Measurements from ENCODE around the gene ALDH1A3.
"Not testable (repeated sequence)": the region's sequence is repeated elsewhere in the genome, so short reads cannot be mapped to it uniquely, and the experiment has no call there.

The ALDH1A3 gene

DNA sequence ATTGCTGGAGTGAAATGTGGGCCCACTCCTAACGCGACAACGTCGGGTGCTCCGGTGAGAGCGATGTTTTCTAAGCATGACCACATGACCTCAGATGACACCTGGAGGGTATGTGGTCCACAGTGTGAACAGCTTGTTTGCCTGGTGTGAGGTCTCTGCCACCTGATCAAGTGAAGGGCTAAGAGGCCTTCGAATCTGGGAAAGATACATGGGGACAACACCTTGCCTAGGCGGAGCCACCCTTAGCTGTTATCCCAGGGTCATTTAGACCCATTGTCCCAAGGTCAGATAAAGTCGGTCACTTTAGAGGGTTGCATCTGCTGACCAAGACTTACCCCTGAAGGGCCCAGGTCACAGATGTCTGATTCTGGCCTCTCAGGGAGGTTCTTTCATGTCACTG is 34.9 kb upstream of the ALDH1A3 start:
- Histone ChIP-seq H3K27ac (no peak overlapping the region), H3K36me3 (no peaks in the 10 kb centered on the region), H3K27me3 (ENCODE audit: insufficient read depth, low read depth, severe bottlenecking) (no peaks in the 10 kb centered on the region), H3K9me3 (ENCODE audit: severe bottlenecking) (no peaks in the 10 kb centered on the region), H3K4me3 (ENCODE audit: low read depth, low read length) (no peak overlapping the region)
- DNase-seq = no peak
- no peak for TF ChIP-seq CTCF (IDR thresholded peaks at IDR 0.05; ENCODE audit: low read depth, low read length)

DNA sequence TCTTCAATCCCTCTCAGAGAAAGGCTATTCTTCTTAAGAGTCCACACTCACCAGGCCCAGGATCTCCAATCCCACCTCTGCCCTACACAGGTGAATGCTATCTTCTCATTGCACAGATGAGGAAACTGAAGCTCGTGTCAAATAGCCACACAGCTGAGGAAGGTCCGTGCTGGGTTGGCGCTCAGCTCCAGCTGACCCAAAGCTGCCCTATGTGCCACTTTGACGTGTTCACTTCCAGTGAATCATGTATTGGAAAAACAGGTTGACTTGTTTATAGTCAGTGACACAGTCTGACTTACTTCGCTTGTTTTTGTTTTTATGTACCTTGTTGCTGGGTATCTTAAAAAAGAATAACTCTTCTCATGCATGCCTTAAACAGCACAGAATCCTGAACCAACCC is 32.4 kb upstream of the ALDH1A3 start:
- Histone ChIP-seq H3K9me3 (ENCODE audit: severe bottlenecking) (no peaks in the 10 kb centered on the region), H3K27ac (no peak overlapping the region), H3K27me3 (ENCODE audit: insufficient read depth, low read depth, severe bottlenecking) (no peaks in the 10 kb centered on the region), H3K36me3 (no peaks in the 10 kb centered on the region), H3K4me3 (ENCODE audit: low read depth, low read length) (no peak overlapping the region)
- DNase-seq = no peak
- no peak for TF ChIP-seq CTCF (IDR thresholded peaks at IDR 0.05; ENCODE audit: low read depth, low read length)

DNA sequence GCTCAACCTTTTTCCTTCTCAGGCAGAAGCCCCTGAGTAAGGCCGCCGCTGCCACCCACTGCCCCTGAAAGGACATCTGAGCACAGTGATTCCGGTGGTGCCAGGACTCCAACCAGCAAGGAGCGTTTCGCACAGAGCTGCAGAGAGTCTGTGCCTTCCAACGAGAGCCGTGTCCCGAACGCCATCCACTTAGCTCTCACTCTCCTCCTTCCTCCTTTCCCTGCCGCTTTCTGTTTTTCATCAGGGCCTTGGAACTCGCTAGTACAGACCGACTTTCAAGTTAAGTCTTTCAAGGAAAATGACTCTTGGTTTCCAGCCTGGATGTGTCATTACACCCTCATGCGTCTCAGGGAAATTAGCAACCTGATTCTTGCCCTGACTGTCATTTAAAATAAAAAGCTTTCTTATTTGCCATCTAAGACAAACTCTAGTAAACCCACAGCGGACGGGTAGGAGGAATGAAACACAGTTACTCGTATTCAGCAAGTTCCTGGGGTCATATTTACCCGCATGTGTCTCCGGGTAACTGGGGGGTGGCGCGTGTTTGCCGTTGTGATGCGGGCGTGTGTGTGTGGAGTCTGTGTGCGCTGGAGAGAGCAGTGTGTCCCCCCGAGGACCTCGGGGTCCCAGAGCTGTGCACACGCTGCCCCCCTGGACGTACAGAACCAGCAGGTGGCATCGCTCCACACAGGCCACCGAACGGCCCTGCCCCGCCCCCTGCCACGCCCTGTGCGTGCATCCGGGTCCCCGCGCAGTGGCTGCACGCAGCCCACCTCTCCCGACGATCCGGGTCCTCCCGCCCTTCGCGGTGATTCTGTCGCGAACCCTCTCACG is 30.4 kb upstream of the ALDH1A3 start:
- no peak for DNase-seq
- Histone ChIP-seq H3K4me3 (ENCODE audit: low read depth, low read length) (no peak overlapping the region), H3K27ac (no peak overlapping the region), H3K27me3 (ENCODE audit: insufficient read depth, low read depth, severe bottlenecking) (no peaks in the 10 kb centered on the region), H3K36me3 (no peaks in the 10 kb centered on the region), H3K9me3 (ENCODE audit: severe bottlenecking) (no peaks in the 10 kb centered on the region)
- no peak for TF ChIP-seq CTCF (IDR thresholded peaks at IDR 0.05; ENCODE audit: low read depth, low read length)

- TF ChIP-seq CTCF (IDR thresholded peaks at IDR 0.05; ENCODE audit: low read depth, low read length) = no peak
- Histone ChIP-seq H3K27me3 (ENCODE audit: insufficient read depth, low read depth, severe bottlenecking) (no peaks in the 10 kb centered on the region), H3K27ac (no peak overlapping the region), H3K4me3 (ENCODE audit: low read depth, low read length) (no peak overlapping the region), H3K9me3 (ENCODE audit: severe bottlenecking) (no peaks in the 10 kb centered on the region), H3K36me3 (no peaks in the 10 kb centered on the region)
- DNase-seq = no peak
Observed at GRCh38 chr15:100849855-100850218, 29.8 kb upstream of the ALDH1A3 start.

DNA sequence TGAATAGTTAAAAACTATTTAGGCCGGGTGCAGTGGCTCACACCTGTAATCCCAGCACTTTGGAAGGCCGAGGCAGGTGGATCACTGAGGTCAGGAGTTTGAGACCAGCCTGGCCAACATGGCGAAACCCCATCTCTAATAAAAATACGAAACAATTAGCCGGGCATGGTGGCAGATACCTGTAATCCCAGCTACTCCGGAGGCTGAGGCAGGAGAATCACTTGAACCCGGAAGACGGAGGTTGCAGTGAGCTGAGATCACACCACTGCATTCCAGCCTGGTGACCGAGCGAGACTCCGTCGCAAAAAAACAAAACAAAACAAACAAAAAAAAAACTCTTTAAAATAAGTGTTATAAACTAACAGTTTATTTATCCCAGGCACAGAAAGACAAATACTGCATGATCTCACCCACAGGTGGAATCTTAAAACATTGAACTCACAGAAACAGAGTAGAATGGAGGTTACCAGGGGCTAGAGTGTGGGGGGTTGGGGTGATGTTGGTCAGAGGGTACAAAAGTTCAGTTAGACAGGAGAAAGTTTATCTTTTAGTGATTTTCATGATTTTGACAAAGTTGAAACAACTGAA is 28.1 kb upstream of the ALDH1A3 start:
- not testable (repeated sequence) for H3K4me3 ChIP-seq (ENCODE audit: low read depth, low read length); H3K27ac ChIP-seq; DNase-seq; H3K27me3 ChIP-seq (ENCODE audit: insufficient read depth, low read depth, severe bottlenecking); H3K36me3 ChIP-seq; H3K9me3 ChIP-seq (ENCODE audit: severe bottlenecking)

DNA sequence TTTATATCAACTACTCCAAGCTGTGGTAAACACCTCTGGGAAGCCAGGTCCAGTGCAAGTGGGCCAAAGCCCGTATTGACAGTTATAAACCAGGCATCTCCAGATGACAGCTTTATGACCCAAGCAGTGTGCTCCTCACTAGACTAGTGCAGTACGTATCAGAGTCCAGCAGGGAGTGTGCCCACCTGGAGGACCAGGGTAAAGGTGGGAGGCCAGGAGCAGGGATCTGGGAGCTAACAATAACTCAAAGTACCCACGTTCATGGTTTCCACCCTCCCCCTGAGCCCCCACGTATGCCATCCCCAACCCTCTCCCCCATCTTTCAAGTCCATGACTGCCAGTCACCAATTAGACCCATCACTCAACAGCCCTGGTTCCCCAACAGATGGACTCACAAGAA is 27.0 kb upstream of the ALDH1A3 start:
- H3K36me3 ChIP-seq = no peaks in the 10 kb centered on the region
- no peak for TF ChIP-seq CTCF (IDR thresholded peaks at IDR 0.05; ENCODE audit: low read depth, low read length)
- H3K9me3 ChIP-seq (ENCODE audit: severe bottlenecking) = no peaks in the 10 kb centered on the region
- DNase-seq = no peak
- H3K27me3 ChIP-seq (ENCODE audit: insufficient read depth, low read depth, severe bottlenecking) = no peaks in the 10 kb centered on the region
- H3K4me3 ChIP-seq (ENCODE audit: low read depth, low read length) = no peak overlapping the region
- no peak overlapping the region for H3K27ac ChIP-seq
